Suprapubic skin (tissue), 4 donors: ENCODE results near the gene EMILIN1.

ENCODE experiments used
- POLR2A ChIP-seq, 2 donors: fragments of 450-650 bp; IDR thresholded peaks; one replicate each; pipeline ENCODE4 v1.6.1; 2017; ENCODE audit warnings: antibody characterized with exemption in 2 of 2, mild to moderate bottlenecking in 2 of 2, moderate library complexity in 2 of 2
- POLR2AphosphoS5 ChIP-seq, 3 donors: sonication (generic); formaldehyde crosslinking; IDR thresholded peaks; one replicate each; pipeline ENCODE4 v1.6.1; 2017; ENCODE audit warnings: antibody characterized with exemption in 3 of 3
- TF ChIP-seq, protein P1 (sequence below), 2 donors: fragments of 200-600 bp in 1 of 2; fragments of 450-650 bp in 1 of 2; sonication (generic) in 1 of 2; IDR thresholded peaks; one replicate each; pipeline ENCODE4 v1.5.1; 2016 to 2019; ENCODE audit warnings: antibody characterized with exemption in 2 of 2, mild to moderate bottlenecking in 1 of 2, moderate library complexity in 1 of 2

GRCh38 chr2:27084297-27085061, 6.1 kb downstream of the EMILIN1 start:
- TF ChIP-seq, protein P1, sequence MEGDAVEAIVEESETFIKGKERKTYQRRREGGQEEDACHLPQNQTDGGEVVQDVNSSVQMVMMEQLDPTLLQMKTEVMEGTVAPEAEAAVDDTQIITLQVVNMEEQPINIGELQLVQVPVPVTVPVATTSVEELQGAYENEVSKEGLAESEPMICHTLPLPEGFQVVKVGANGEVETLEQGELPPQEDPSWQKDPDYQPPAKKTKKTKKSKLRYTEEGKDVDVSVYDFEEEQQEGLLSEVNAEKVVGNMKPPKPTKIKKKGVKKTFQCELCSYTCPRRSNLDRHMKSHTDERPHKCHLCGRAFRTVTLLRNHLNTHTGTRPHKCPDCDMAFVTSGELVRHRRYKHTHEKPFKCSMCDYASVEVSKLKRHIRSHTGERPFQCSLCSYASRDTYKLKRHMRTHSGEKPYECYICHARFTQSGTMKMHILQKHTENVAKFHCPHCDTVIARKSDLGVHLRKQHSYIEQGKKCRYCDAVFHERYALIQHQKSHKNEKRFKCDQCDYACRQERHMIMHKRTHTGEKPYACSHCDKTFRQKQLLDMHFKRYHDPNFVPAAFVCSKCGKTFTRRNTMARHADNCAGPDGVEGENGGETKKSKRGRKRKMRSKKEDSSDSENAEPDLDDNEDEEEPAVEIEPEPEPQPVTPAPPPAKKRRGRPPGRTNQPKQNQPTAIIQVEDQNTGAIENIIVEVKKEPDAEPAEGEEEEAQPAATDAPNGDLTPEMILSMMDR (IDR thresholded peaks at IDR 0.05), result no peak
- no peak for TF ChIP-seq POLR2A (IDR thresholded peaks at IDR 0.05)
- TF ChIP-seq POLR2AphosphoS5 (IDR thresholded peaks at IDR 0.05), result no peak
